HCT116 (cell line): ENCODE results near the gene CDH1. TPM values are rescaled to one million over a fixed set of nuclear protein-coding genes. Genes with fewer than 3 reads are reported as not detected.
"Not testable (repeated sequence)": the region's sequence is repeated elsewhere in the genome, so short reads cannot be mapped to it uniquely, and the experiment has no call there.

Experiments
- ATAC-seq: fragments of 200-7000 bp; cut with Tn5 transposase; 2 replicates; pipeline ENCODE4 v1.9.1; 2020; ENCODE audit warnings: mild to moderate bottlenecking, moderate library complexity
- BruUV-seq: library from RNA; stranded (reverse); fragments of 400-500 nt; replicated peaks from 2 replicates; lab custom pipeline; 2021; lab: Mats Ljungman, UMichigan
- CTCF ChIA-PET: fragments of 300-600 bp; sonication (Branson Sonifier 250); formaldehyde crosslinking; loops from one replicate; lab custom pipeline; 2021; ENCODE audit warnings: antibody characterized with exemption; lab: Charles Lee
- POLR2A ChIA-PET: fragments of 300-600, 350-600 bp; sonication (Branson Sonifier 250); formaldehyde crosslinking; loops from one replicate; lab custom pipeline; 2021; ENCODE audit warnings: antibody characterized with exemption; lab: Charles Lee
- RAD21 ChIA-PET, 2 experiments: fragments of 300-600 bp; sonication (Branson Sonifier 250); formaldehyde crosslinking; loops; one replicate each; lab custom pipeline; 2023; ENCODE audit warnings: low total read pairs in 2 of 2; ENCODE audit not compliant: uncharacterized antibody in 2 of 2, unreplicated experiment in 2 of 2, low non-redundant PET in 1 of 2; lab: Charles Lee
- DNase-seq: peaks from one replicate; pipeline ENCODE4 v3.0.0-alpha.2; 2010; ENCODE audit warnings: low read depth, low spot score
- H2AFZ ChIP-seq: fragments of 200-600 bp; shearing (Covaris generic), sonication (generic); 2 replicates; pipeline ENCODE4 v1.6.1; 2017; ENCODE audit warnings: low read depth, mixed run types, mixed read lengths, antibody characterized with exemption, low read length; ENCODE audit not compliant: poor library complexity, severe bottlenecking
- H3K27ac ChIP-seq: 2 replicates; pipeline ENCODE4 v1.5.1; 2012; ENCODE audit warnings: low read depth, low read length
- H3K27me3 ChIP-seq: fragments of 200-600 bp; sonication (generic); 2 replicates; pipeline ENCODE4 v1.6.1; 2016; ENCODE audit warnings: mixed run types, low read length, mixed read lengths; ENCODE audit not compliant: insufficient read depth
- H3K36me3 ChIP-seq, 2 experiments: fragments of 200-500 bp in 1 of 2; fragments of 200-600 bp in 1 of 2; sonication (Bioruptor generic) in 1 of 2; sonication (generic) in 1 of 2; 2 replicates each; pipeline versions ENCODE4 v1.5.1 to v1.6.1; 2014 to 2016; ENCODE audit warnings: low read length in 2 of 2, inconsistent platforms in 1 of 2, mixed read lengths in 1 of 2, mixed run types in 1 of 2; ENCODE audit not compliant: insufficient read depth in 2 of 2, control insufficient read depth in 1 of 2
- H3K4me1 ChIP-seq, 2 experiments: fragments of 200-600 bp in 1 of 2; sonication (generic) in 1 of 2; 2 replicates each; pipeline versions ENCODE4 v1.5.1 to v1.6.1; 2012 to 2017; ENCODE audit warnings: low read length in 2 of 2, inconsistent platforms in 1 of 2, mild to moderate bottlenecking in 1 of 2, mixed read lengths in 1 of 2, mixed run types in 1 of 2, moderate library complexity in 1 of 2; ENCODE audit not compliant: insufficient read depth in 2 of 2, control insufficient read depth in 1 of 2
- H3K4me2 ChIP-seq: fragments of 200-600 bp; sonication (generic); 2 replicates; pipeline ENCODE4 v1.6.1; 2017; ENCODE audit warnings: mixed run types, low read length, mixed read lengths
- H3K4me3 ChIP-seq, 2 experiments: fragments of 200-600 bp in 1 of 2; sonication (generic) in 1 of 2; replicated peaks in 1 of 2; 2 replicates each; pipeline ENCODE4 v1.5.1; 2011 to 2016; ENCODE audit warnings: low read length in 2 of 2, control low read depth in 1 of 2, low read depth in 1 of 2, mild to moderate bottlenecking in 1 of 2, mixed read lengths in 1 of 2, mixed run types in 1 of 2
- H3K79me2 ChIP-seq: fragments of 200-600 bp; sonication (generic); 2 replicates; pipeline ENCODE4 v1.6.1; 2017; ENCODE audit warnings: mild to moderate bottlenecking, mixed run types, low read length, moderate library complexity, mixed read lengths; ENCODE audit not compliant: insufficient read depth
- H3K9ac ChIP-seq: fragments of 200-600 bp; sonication (generic); 2 replicates; pipeline ENCODE4 v1.6.1; 2016; ENCODE audit warnings: low read length, mixed read lengths
- H3K9me2 ChIP-seq: fragments of 200-600 bp; sonication (generic), shearing (Covaris generic); 2 replicates; pipeline ENCODE4 v1.6.1; 2017; ENCODE audit warnings: mixed run types, mild to moderate bottlenecking, moderate library complexity; ENCODE audit not compliant: insufficient read depth
- H3K9me3 ChIP-seq, 2 experiments: fragments of 200-500 bp in 1 of 2; fragments of 200-600 bp in 1 of 2; sonication (Bioruptor generic) in 1 of 2; sonication (generic) in 1 of 2; 2 replicates each; pipeline ENCODE4 v1.6.1; 2014 to 2017; ENCODE audit warnings: low read length in 2 of 2, mixed read lengths in 2 of 2, inconsistent platforms in 1 of 2, low read depth in 1 of 2, mild to moderate bottlenecking in 1 of 2, mixed run types in 1 of 2, moderate library complexity in 1 of 2; ENCODE audit not compliant: control insufficient read depth in 1 of 2, insufficient read depth in 1 of 2
- H4K20me1 ChIP-seq: fragments of 200-600 bp; sonication (generic), shearing (Covaris generic); 2 replicates; pipeline ENCODE4 v1.6.1; 2017; ENCODE audit warnings: mixed run types, mild to moderate bottlenecking, moderate library complexity; ENCODE audit not compliant: insufficient read depth
- ATF3 ChIP-seq: IDR thresholded peaks from 2 replicates; pipeline ENCODE4 v1.6.1; 2012
- EZH2 ChIP-seq: fragments of 200-600 bp; sonication (generic); IDR thresholded peaks from 2 replicates; pipeline ENCODE4 v1.6.1; 2017; ENCODE audit warnings: antibody characterized with exemption, mixed run types
- EZH2phosphoT487 ChIP-seq: fragments of 200-600 bp; IDR thresholded peaks from 2 replicates; pipeline ENCODE4 v1.6.1; 2018; ENCODE audit warnings: antibody characterized with exemption, borderline replicate concordance
- FOSL1 ChIP-seq: IDR thresholded peaks from 2 replicates; pipeline ENCODE4 v1.6.1; 2012; ENCODE audit warnings: low read depth
- JUND ChIP-seq: IDR thresholded peaks from 2 replicates; pipeline ENCODE4 v1.6.1; 2012
- POLR2A ChIP-seq: IDR thresholded peaks from 2 replicates; pipeline ENCODE4 v1.7.0; 2011; ENCODE audit warnings: borderline replicate concordance; ENCODE audit not compliant: insufficient read depth, insufficient read length; ENCODE audit errors: extremely low read depth
- REST ChIP-seq: IDR thresholded peaks from 2 replicates; pipeline ENCODE4 v1.6.1; 2012; ENCODE audit warnings: low read depth
- SP1 ChIP-seq: IDR thresholded peaks from 2 replicates; pipeline ENCODE4 v1.6.1; 2012; ENCODE audit warnings: low read depth
- TCF7L2 ChIP-seq: IDR thresholded peaks from 2 replicates; pipeline ENCODE4 v1.7.0; 2011; ENCODE audit warnings: borderline replicate concordance, inconsistent platforms; ENCODE audit not compliant: insufficient read depth, insufficient read length; ENCODE audit errors: extremely low read depth
- YY1 ChIP-seq: IDR thresholded peaks from 2 replicates; pipeline ENCODE4 v1.6.1; 2011; ENCODE audit warnings: low read length, low read depth, moderate library complexity, mild to moderate bottlenecking; ENCODE audit not compliant: insufficient replicate concordance; ENCODE audit errors: extremely low read depth
- intact Hi-C: fragments of 100-400 bp; cut with micrococcal nuclease; formaldehyde crosslinking; loops from 2 replicates; pipeline ENCODE4 v1.10.0; 2022
- total RNA-seq: library from RNA; stranded (reverse); gene quantifications from one replicate; pipeline ENCODE4 v1.2.1, GENCODE V29; 2021; ENCODE audit not compliant: unreplicated experiment

Gene CDH1
- total RNA-seq, 1 experiment from 2014 or later, result 73.2 TPM

GRCh38 chr16:68715471-68715870 is 21.6 kb upstream of the CDH1 start:
- ChIA-PET CTCF (interaction anchor here (1.3 kb wide), 1 partner anchor 125 kb away, joined by 3 read pairs; no protein-coding TSS in a partner anchor), POLR2A (no interaction called here), RAD21 (no interaction called here)
- Histone ChIP-seq H2AFZ (no peak overlapping the region), H3K4me1 (peaks cover 0 to 15% of the 10 kb centered on the region in 2 experiments; a peak in 2 of 4 replicates), H3K36me3 (no peaks in the 10 kb centered on the region), H3K9me2 (no peaks in the 10 kb centered on the region), H3K79me2 (no peaks in the 10 kb centered on the region), H3K27me3 (no peaks in the 10 kb centered on the region), H3K4me2 (no peak overlapping the region), H3K9ac (no peak overlapping the region), H3K4me3 (no peak overlapping the region), H4K20me1 (no peaks in the 10 kb centered on the region), H3K9me3 (no peaks in the 10 kb centered on the region), H3K27ac (no peak overlapping the region)
- TF ChIP-seq POLR2A (no peak), FOSL1 (no peak), EZH2 (no peak), YY1 (no peak), JUND (no peak), ATF3 (no peak), REST (no peak), SP1 (no peak), EZH2phosphoT487 (no peak), TCF7L2 (no peak)
- no TSS peak for BruUV-seq
- intact Hi-C loops, result no loop called here
- no peak for DNase-seq
- no peak for ATAC-seq

- H3K27ac ChIP-seq, intact Hi-C loops, H3K9ac ChIP-seq, H3K79me2 ChIP-seq, H3K4me3 ChIP-seq, RAD21 ChIA-PET, BruUV-seq, H3K9me3 ChIP-seq, H3K4me2 ChIP-seq, H3K36me3 ChIP-seq, H3K9me2 ChIP-seq, H2AFZ ChIP-seq, DNase-seq, H3K27me3 ChIP-seq, H4K20me1 ChIP-seq, ATAC-seq, CTCF ChIA-PET: not testable (repeated sequence)
- POLR2A ChIA-PET, result interaction anchor here (0.9 kb wide), 1 partner anchor 20 kb away, joined by 4 read pairs; the partner anchor contains the start of gene CDH1
- peaks cover 0 to 12% of the 10 kb centered on the region in 2 experiments; a peak in 2 of 4 replicates for H3K4me1 ChIP-seq
Measured at GRCh38 chr16:68716516-68716915, 20.6 kb upstream of the CDH1 start.
